GM12878 (cell line): ENCODE data around the gene NAA10. TPM values are rescaled to one million over a fixed set of nuclear protein-coding genes. Genes with fewer than 3 reads are reported as not detected.

ENCODE experiments used
- MTA3 ChIP-seq: IDR thresholded peaks from 2 replicates; pipeline ENCODE4 v1.6.1; 2012; ENCODE audit warnings: low read length, inconsistent platforms, borderline replicate concordance
- REST ChIP-seq: IDR thresholded peaks from 2 replicates; pipeline ENCODE4 v1.6.1; 2012; ENCODE audit warnings: mild to moderate bottlenecking, low read depth, low read length
- ZNF687 ChIP-seq: fragments of 450-650 bp; IDR thresholded peaks from 2 replicates; pipeline ENCODE4 v1.6.1; 2017; ENCODE audit warnings: mild to moderate bottlenecking, moderate library complexity
- polyA plus RNA-seq, 11 experiments: library from polyadenylated mRNA; depleted of rRNA in 4 of 11; unstranded in 6 of 11; stranded (reverse) in 5 of 11; fragments of >200 nt; fragmentation: Nextera tagmentation in 4 of 11; fragmentation: Illumina TruSeq in 1 of 11; extraction: Ambion mirVana in 4 of 11; extraction: Trizol in 1 of 11; gene quantifications; 1 replicate in 1 of 11; 2 replicates in 10 of 11; pipeline versions ENCODE4 v1.2.1 to v1.2.3, GENCODE V29; 2011 to 2016; ENCODE audit warnings: inconsistent platforms in 2 of 11, missing spikeins in 2 of 11, low read depth in 1 of 11
- total RNA-seq, 4 experiments: library from RNA; depleted of rRNA in 3 of 4; stranded (reverse); fragments of >200 nt in 3 of 4; fragmentation: Illumina TruSeq in 1 of 4; extraction: Trizol in 1 of 4; gene quantifications; 2 replicates each; pipeline versions ENCODE4 v1.2.1 to v1.2.3, GENCODE V29; 2013 to 2021

NAA10 gene
- total and polyA plus RNA-seq, 10 of the 15 experiments (the other 5 are each of a cell fraction or from before 2014, with no cell fraction given), result 7.9 to 212 (median 98.9) TPM

DNA sequence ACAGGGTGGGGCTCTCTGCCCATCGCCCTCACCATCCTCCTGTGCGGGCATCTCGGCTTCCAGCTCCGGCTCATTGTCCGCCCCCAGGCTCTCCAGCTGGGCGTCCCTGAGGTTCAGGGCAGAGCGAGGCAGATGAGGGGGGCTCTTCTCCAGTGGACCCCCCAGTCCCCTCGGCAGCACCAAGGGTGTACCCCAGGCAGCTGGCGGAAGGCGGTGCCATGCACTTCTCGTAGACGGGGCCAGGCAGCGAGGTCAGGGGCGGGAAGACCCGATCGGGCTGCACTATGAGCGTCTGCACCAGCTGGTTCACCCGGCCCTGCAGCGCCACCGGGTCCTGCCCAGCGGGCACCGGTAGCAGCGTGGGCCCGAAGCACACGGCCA lies 24.9 kb downstream of the NAA10 start (continued):
- TF ChIP-seq ZNF687 (no peak), MTA3 (no peak), REST (no peak)
